Esophagus squamous epithelium (tissue), 4 donors: ENCODE data around the gene MAPKAPK3.

ENCODE experiments used
- POLR2A ChIP-seq, 4 donors: fragments of 450-650 bp; IDR thresholded peaks; one replicate each; pipeline ENCODE4 v1.6.1; 2017; ENCODE audit warnings: antibody characterized with exemption in 4 of 4, mild to moderate bottlenecking in 4 of 4, moderate library complexity in 3 of 4
- TF ChIP-seq, protein P1 (sequence below), 6 experiments: fragments of 450-650 bp in 4 of 6; fragments of 200-600 bp in 2 of 6; sonication (generic) in 2 of 6; IDR thresholded peaks; one replicate each; pipeline ENCODE4 v1.5.1; 2016 to 2019; ENCODE audit warnings: antibody characterized with exemption in 6 of 6, mild to moderate bottlenecking in 4 of 6, moderate library complexity in 4 of 6

DNA sequence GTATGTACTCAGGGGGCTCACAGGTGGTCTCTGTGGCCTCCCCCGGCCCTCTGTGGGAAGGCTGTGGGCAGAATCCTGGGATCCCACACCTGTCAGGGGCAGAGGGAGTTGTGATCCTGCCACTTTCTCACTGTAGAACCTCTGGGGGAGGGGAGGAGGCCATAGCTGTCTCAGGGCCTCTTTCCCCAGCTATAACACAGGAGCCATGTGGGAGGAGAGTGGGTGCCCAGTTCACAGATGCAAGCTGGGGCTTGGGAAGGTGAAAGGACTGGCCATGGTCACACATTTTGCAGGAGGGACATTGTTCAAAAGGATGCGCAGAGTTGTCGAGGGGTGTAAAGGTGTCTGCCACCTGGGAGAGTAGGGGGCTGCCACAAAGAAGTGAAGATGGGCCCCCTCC is 11.7 kb downstream of the MAPKAPK3 start:
- TF ChIP-seq POLR2A (IDR thresholded peaks at IDR 0.05) = no peak
- TF ChIP-seq, protein P1, sequence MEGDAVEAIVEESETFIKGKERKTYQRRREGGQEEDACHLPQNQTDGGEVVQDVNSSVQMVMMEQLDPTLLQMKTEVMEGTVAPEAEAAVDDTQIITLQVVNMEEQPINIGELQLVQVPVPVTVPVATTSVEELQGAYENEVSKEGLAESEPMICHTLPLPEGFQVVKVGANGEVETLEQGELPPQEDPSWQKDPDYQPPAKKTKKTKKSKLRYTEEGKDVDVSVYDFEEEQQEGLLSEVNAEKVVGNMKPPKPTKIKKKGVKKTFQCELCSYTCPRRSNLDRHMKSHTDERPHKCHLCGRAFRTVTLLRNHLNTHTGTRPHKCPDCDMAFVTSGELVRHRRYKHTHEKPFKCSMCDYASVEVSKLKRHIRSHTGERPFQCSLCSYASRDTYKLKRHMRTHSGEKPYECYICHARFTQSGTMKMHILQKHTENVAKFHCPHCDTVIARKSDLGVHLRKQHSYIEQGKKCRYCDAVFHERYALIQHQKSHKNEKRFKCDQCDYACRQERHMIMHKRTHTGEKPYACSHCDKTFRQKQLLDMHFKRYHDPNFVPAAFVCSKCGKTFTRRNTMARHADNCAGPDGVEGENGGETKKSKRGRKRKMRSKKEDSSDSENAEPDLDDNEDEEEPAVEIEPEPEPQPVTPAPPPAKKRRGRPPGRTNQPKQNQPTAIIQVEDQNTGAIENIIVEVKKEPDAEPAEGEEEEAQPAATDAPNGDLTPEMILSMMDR (IDR thresholded peaks at IDR 0.05) = no peak
